Esophagus muscularis mucosa (tissue), 4 donors: ENCODE data around the gene NPFF. TPM values are rescaled to one million over a fixed set of nuclear protein-coding genes. Genes with fewer than 3 reads are reported as not detected.
"Not testable (repeated sequence)": the region's sequence is repeated elsewhere in the genome, so short reads cannot be mapped to it uniquely, and the experiment has no call there.

Experiments used
- DNase-seq: peaks from one replicate; pipeline ENCODE4 v3.0.0-alpha.2; 2017; ENCODE audit errors: extremely low spot score
- H3K27ac ChIP-seq, 4 donors: fragments of 200-600 bp; sonication (generic); replicated peaks in 1 of 4; 1 replicate in 3 of 4; 2 replicates in 1 of 4; pipeline ENCODE4 v1.5.1; 2016 to 2019; ENCODE audit warnings: mild to moderate bottlenecking in 1 of 4
- H3K27me3 ChIP-seq, 4 donors: fragments of 200-600 bp; sonication (generic); one replicate each; pipeline versions ENCODE4 v1.5.1 to v1.6.0; 2016 to 2019
- H3K36me3 ChIP-seq, 4 donors: fragments of 200-600 bp; sonication (generic); one replicate each; pipeline ENCODE4 v1.5.1; 2016 to 2019
- H3K4me1 ChIP-seq, 4 donors: fragments of 200-600 bp; sonication (generic); one replicate each; pipeline ENCODE4 v1.5.1; 2016 to 2019
- H3K4me3 ChIP-seq, 4 donors: fragments of 200-600 bp; sonication (generic); 1 replicate in 2 of 4; 2 replicates in 2 of 4; pipeline ENCODE4 v1.5.1; 2016 to 2019; ENCODE audit warnings: mild to moderate bottlenecking in 4 of 4, moderate library complexity in 1 of 4
- H3K9me3 ChIP-seq, 4 donors: fragments of 200-600 bp; sonication (generic); 1 replicate in 3 of 4; 2 replicates in 1 of 4; pipeline ENCODE4 v1.5.1; 2016 to 2019
- CTCF ChIP-seq, 3 experiments: fragments of 200-600 bp in 2 of 3; fragments of 450-650 bp in 1 of 3; sonication (generic) in 2 of 3; IDR thresholded peaks; one replicate each; pipeline ENCODE4 v1.5.1; 2017 to 2019; ENCODE audit warnings: antibody characterized with exemption in 3 of 3, mild to moderate bottlenecking in 2 of 3, moderate library complexity in 1 of 3
- EP300 ChIP-seq: sonication (generic); formaldehyde crosslinking; IDR thresholded peaks from one replicate; pipeline ENCODE4 v1.6.1; 2017; ENCODE audit warnings: antibody characterized with exemption
- POLR2A ChIP-seq: fragments of 450-650 bp; IDR thresholded peaks from one replicate; pipeline ENCODE4 v1.6.1; 2017; ENCODE audit warnings: antibody characterized with exemption, moderate library complexity, mild to moderate bottlenecking, low read depth
- POLR2AphosphoS5 ChIP-seq, 2 donors: sonication (generic); formaldehyde crosslinking; IDR thresholded peaks; one replicate each; pipeline ENCODE4 v1.6.1; 2017; ENCODE audit warnings: antibody characterized with exemption in 2 of 2
- WGBS: methylation state at CpG from one replicate; pipeline ENCODE4 v1.1.5; 2018; 5-methylcytosine and 5-hydroxymethylcytosine counted together
- intact Hi-C: fragments of 100-400 bp; cut with DNase I; formaldehyde crosslinking; loops from one replicate; pipeline ENCODE4 v1.15.1; 2023
- total RNA-seq, 4 donors: library from RNA; depleted of rRNA; stranded (reverse); fragments of >200 nt; gene quantifications; one replicate each; pipeline versions ENCODE4 v1.1.0 to v1.2.1, GENCODE V29; 2016

NPFF gene
- total RNA-seq, 4 donors from 2014 or later, result not detected

- peaks cover 29 to 100% (median 95%) of the 10 kb centered on the region in 4 donors for H3K36me3 ChIP-seq
- 68% methylated on average over 8 of the region's 9 CpGs for WGBS
These were observed 25.2 kb downstream of the NPFF start for GRCh38 chr12:53481939-53482586.

GRCh38 chr12:53481458-53481857, 25.8 kb downstream of the NPFF start:
- H3K27me3 ChIP-seq, H3K4me3 ChIP-seq, H3K9me3 ChIP-seq, intact Hi-C loops, DNase-seq: not testable (repeated sequence)
- 59% methylated on average over 6 of the region's 6 CpGs for WGBS
- Histone ChIP-seq H3K36me3 (peaks cover 34 to 100% (median 95%) of the 10 kb centered on the region in 4 donors), H3K4me1 (peaks cover 21 to 51% (median 37%) of the 10 kb centered on the region in 4 donors), H3K27ac (peak overlapping the region in 3 of 4 donors; percentile 3 to 62 (median 7))

More at GRCh38 chr12:53481939-53482586, 25.2 kb downstream of the NPFF start:
- no peaks in the 10 kb centered on the region for H3K9me3 ChIP-seq
- DNase-seq, result no peak
- peaks cover 16 to 45% (median 33%) of the 10 kb centered on the region in 4 donors for H3K4me1 ChIP-seq
- H3K27me3 ChIP-seq, result no peaks in the 10 kb centered on the region
- TF ChIP-seq POLR2A (no peak), POLR2AphosphoS5 (IDR thresholded peaks at IDR 0.05) (peak in 1 of 2 donors; percentile 31), CTCF (IDR thresholded peaks at IDR 0.05) (peak in 1 of 3 experiments; percentile 12)
- intact Hi-C loops, result no loop called here
- peak overlapping the region; percentile 13 to 62 (median 40) for H3K27ac ChIP-seq
- no peak overlapping the region for H3K4me3 ChIP-seq

GRCh38 chr12:53480491-53481442, 26.5 kb downstream of the NPFF start:
- TF ChIP-seq POLR2AphosphoS5 (IDR thresholded peaks at IDR 0.05) (no peak), POLR2A (no peak), EP300 (no peak), CTCF (IDR thresholded peaks at IDR 0.05) (no peak)
- Histone ChIP-seq H3K4me1 (peaks cover 27 to 58% (median 44%) of the 10 kb centered on the region in 4 donors), H3K36me3 (peaks cover 34 to 100% (median 95%) of the 10 kb centered on the region in 4 donors), H3K4me3 (no peak overlapping the region), H3K9me3 (no peaks in the 10 kb centered on the region), H3K27ac (peak overlapping the region in 2 of 4 donors; percentile 7 to 32), H3K27me3 (no peaks in the 10 kb centered on the region)
- intact Hi-C loops, result no loop called here
- WGBS, result 65% methylated on average over 12 of the region's 12 CpGs
- DNase-seq, result no peak

- Histone ChIP-seq H3K27ac (peak overlapping the region in 3 of 4 donors; percentile 32 to 52 (median 47)), H3K36me3 (peaks cover 43 to 100% (median 95%) of the 10 kb centered on the region in 4 donors), H3K4me1 (peaks cover 38 to 71% (median 59%) of the 10 kb centered on the region in 4 donors), H3K9me3 (no peaks in the 10 kb centered on the region), H3K27me3 (no peaks in the 10 kb centered on the region), H3K4me3 (no peak overlapping the region)
- WGBS, result 71% methylated on average over 5 of the region's 5 CpGs
- DNase-seq, result no peak
- intact Hi-C loops, result no loop called here
- TF ChIP-seq POLR2A, result no peak
- TF ChIP-seq POLR2AphosphoS5 (IDR thresholded peaks at IDR 0.05), result no peak
- TF ChIP-seq CTCF (IDR thresholded peaks at IDR 0.05), result no peak
- TF ChIP-seq EP300, result no peak
These were observed 28.0 kb downstream of the NPFF start for GRCh38 chr12:53479331-53479730.

- intact Hi-C loops, result no loop called here
- Histone ChIP-seq H3K27me3 (no peaks in the 10 kb centered on the region), H3K4me1 (peaks cover 42 to 76% (median 63%) of the 10 kb centered on the region in 4 donors), H3K36me3 (peaks cover 43 to 100% (median 95%) of the 10 kb centered on the region in 4 donors), H3K4me3 (no peak overlapping the region), H3K9me3 (no peaks in the 10 kb centered on the region), H3K27ac (peak overlapping the region in 3 of 4 donors; percentile 41 to 52 (median 47))
- TF ChIP-seq POLR2A, result no peak
- no peak for TF ChIP-seq EP300
- no peak for TF ChIP-seq CTCF (IDR thresholded peaks at IDR 0.05)
- TF ChIP-seq POLR2AphosphoS5 (IDR thresholded peaks at IDR 0.05), result no peak
- no peak for DNase-seq
- WGBS, result 43% methylated on average over 1 of the region's 1 CpG
These were observed 28.4 kb downstream of the NPFF start for GRCh38 chr12:53478865-53479264.
